HepG2 (cell line): ENCODE data around the gene FOCAD.

Experiments
- CTCF ChIP-seq: sonication (generic); formaldehyde crosslinking; IDR thresholded peaks from 2 replicates; pipeline ENCODE4 v1.5.0; 2020; ENCODE audit warnings: mild to moderate bottlenecking, missing genetic modification reagents, moderate library complexity
- MTA3 ChIP-seq: sonication (generic); formaldehyde crosslinking; IDR thresholded peaks from 2 replicates; pipeline ENCODE4 v1.4.0; 2020; ENCODE audit warnings: missing genetic modification reagents
- SATB2 ChIP-seq: sonication (generic); formaldehyde crosslinking; IDR thresholded peaks from 2 replicates; pipeline ENCODE4 v1.5.0; 2020; ENCODE audit warnings: missing genetic modification reagents
- SOX5 ChIP-seq: IDR thresholded peaks from 2 replicates; pipeline ENCODE4 v1.6.1; 2016; ENCODE audit warnings: borderline replicate concordance
- ZFX ChIP-seq: sonication (generic); formaldehyde crosslinking; IDR thresholded peaks from 2 replicates; pipeline ENCODE4 v1.4.0; 2020; ENCODE audit warnings: mild to moderate bottlenecking, low read depth, missing genetic modification reagents, moderate library complexity
- ZNF704 ChIP-seq: sonication (generic); formaldehyde crosslinking; IDR thresholded peaks from 2 replicates; pipeline ENCODE4 v1.8.1; 2023; ENCODE audit warnings: mild to moderate bottlenecking, inconsistent platforms, moderate library complexity, missing genetic modification reagents, borderline replicate concordance
- ZNF747 ChIP-seq: sonication (generic); formaldehyde crosslinking; IDR thresholded peaks from 2 replicates; pipeline ENCODE4 v1.8.1; 2023; ENCODE audit warnings: missing genetic modification reagents, mild to moderate bottlenecking, borderline replicate concordance

DNA sequence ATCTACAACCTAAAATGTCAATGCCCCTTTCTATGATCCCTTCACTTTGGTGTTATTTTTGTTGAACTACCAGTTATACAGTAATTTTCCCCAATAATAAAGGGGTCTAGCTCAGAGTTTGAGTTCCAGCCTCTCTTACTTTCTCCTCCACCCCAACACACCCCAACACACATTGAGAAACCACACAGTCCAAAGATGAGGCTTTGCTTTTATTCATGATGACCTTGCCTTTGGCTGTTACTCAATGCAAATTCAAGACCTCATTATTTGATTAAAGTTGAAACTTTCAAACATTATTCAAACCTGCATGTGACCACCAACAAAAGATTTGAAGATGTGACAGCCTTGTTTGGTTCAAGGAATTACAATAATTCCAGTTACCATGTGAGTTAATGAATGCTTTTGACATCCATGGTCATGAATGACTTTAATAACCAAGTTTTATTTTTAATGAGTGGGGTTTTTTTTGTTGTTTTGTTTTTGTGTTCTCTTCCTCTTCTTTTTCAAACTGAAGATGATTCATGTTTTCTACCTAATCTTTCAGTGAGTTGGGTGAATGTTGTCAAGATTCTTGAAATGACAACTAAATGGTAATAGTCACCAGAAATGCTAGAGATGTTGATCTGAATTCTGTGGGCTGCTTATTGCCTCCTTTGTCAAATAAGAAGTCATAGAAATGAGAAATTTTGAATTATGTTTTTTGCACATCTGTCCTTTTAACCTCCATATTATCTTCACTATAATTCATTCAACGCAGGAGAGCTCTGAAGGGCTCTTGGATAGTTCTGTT is 241.4 kb downstream of the FOCAD start:
- TF ChIP-seq SOX5 (CRISPR knock-in tag): no peak
- TF ChIP-seq ZFX: no peak
- TF ChIP-seq ZNF704 (CRISPR knock-in tag): no peak
- TF ChIP-seq CTCF: no peak
- no peak for TF ChIP-seq SATB2 (CRISPR knock-in tag)
- TF ChIP-seq ZNF747 (CRISPR knock-in tag): no peak
- TF ChIP-seq MTA3 (CRISPR knock-in tag): no peak
